ENCODE measurements around the gene TRERF1. TPM values are rescaled to one million over a fixed set of nuclear protein-coding genes. Genes with fewer than 3 reads are reported as not detected.

The TRERF1 gene
- total RNA-seq, 4 donors from 2014 or later, result 3.3 to 16.3 (median 7.2) TPM

- Histone ChIP-seq H3K4me3 (no peak overlapping the region), H3K4me1 (no peaks in the 10 kb centered on the region), H3K27me3 (no peaks in the 10 kb centered on the region), H3K9me3 (no peaks in the 10 kb centered on the region), H3K27ac (no peak overlapping the region), H3K36me3 (no peaks in the 10 kb centered on the region)
- no peak for DNase-seq
- intact Hi-C loops (cut with DNase I; ENCODE audit: low total_unique reads), result no loop called here
- TF ChIP-seq CTCF (IDR thresholded peaks at IDR 0.05) (no peak), POLR2A (IDR thresholded peaks at IDR 0.05) (no peak)
Observed at GRCh38 chr6:42243046-42243445, 208.7 kb downstream of the TRERF1 start.

- TF ChIP-seq POLR2A (IDR thresholded peaks at IDR 0.05) (no peak), CTCF (IDR thresholded peaks at IDR 0.05) (no peak)
- intact Hi-C loops (cut with DNase I; ENCODE audit: low total_unique reads), result no loop called here
Observed at GRCh38 chr6:42241915-42242314, 209.8 kb downstream of the TRERF1 start.

GRCh38 chr6:42239736-42240375 lies 211.9 kb downstream of the TRERF1 start:
- DNase-seq, result no peak
- no peaks in the 10 kb centered on the region for H3K4me1 ChIP-seq
- no peaks in the 10 kb centered on the region for H3K27me3 ChIP-seq
- no peaks in the 10 kb centered on the region for H3K9me3 ChIP-seq
- intact Hi-C loops (cut with DNase I; ENCODE audit: low total_unique reads), result no loop called here
- H3K4me3 ChIP-seq, result no peak overlapping the region
- H3K36me3 ChIP-seq, result no peaks in the 10 kb centered on the region
- TF ChIP-seq POLR2A (IDR thresholded peaks at IDR 0.05) (no peak), CTCF (IDR thresholded peaks at IDR 0.05) (no peak)
- H3K27ac ChIP-seq, result no peak overlapping the region

More at GRCh38 chr6:42241915-42242314, 209.8 kb downstream of the TRERF1 start:
- no peak for DNase-seq
- no peaks in the 10 kb centered on the region for H3K36me3 ChIP-seq
- H3K9me3 ChIP-seq, result no peaks in the 10 kb centered on the region
- H3K27ac ChIP-seq, result no peak overlapping the region
- H3K27me3 ChIP-seq, result no peaks in the 10 kb centered on the region
- H3K4me1 ChIP-seq, result no peaks in the 10 kb centered on the region
- no peak overlapping the region for H3K4me3 ChIP-seq

- Histone ChIP-seq H3K9me3 (no peaks in the 10 kb centered on the region), H3K27ac (no peak overlapping the region), H3K4me1 (no peaks in the 10 kb centered on the region), H3K4me3 (no peak overlapping the region), H3K36me3 (no peaks in the 10 kb centered on the region), H3K27me3 (no peaks in the 10 kb centered on the region)
- intact Hi-C loops (cut with DNase I; ENCODE audit: low total_unique reads), result no loop called here
- DNase-seq, result no peak
- no peak for TF ChIP-seq POLR2A (IDR thresholded peaks at IDR 0.05)
- TF ChIP-seq CTCF (IDR thresholded peaks at IDR 0.05), result no peak
Observed at GRCh38 chr6:42239333-42239732, 212.4 kb downstream of the TRERF1 start.

- DNase-seq, result no peak
- no peaks in the 10 kb centered on the region for H3K36me3 ChIP-seq
Observed at GRCh38 chr6:42237857-42238256, 213.9 kb downstream of the TRERF1 start.

More at GRCh38 chr6:42237857-42238256, 213.9 kb downstream of the TRERF1 start:
- Histone ChIP-seq H3K4me3 (no peak overlapping the region), H3K9me3 (no peaks in the 10 kb centered on the region), H3K27me3 (no peaks in the 10 kb centered on the region), H3K27ac (no peak overlapping the region), H3K4me1 (no peaks in the 10 kb centered on the region)
- TF ChIP-seq CTCF (IDR thresholded peaks at IDR 0.05), result no peak
- no peak for TF ChIP-seq POLR2A (IDR thresholded peaks at IDR 0.05)
- intact Hi-C loops (cut with DNase I; ENCODE audit: low total_unique reads), result no loop called here
